GM18951 (cell line): ENCODE measurements around the gene IL18R1.
A peak's percentile ranks its signal among the peaks of the same experiment; 100 is the strongest.
"Not testable (repeated sequence)": the region's sequence is repeated elsewhere in the genome, so short reads cannot be mapped to it uniquely, and the experiment has no call there.

Source experiments
- POLR2A ChIP-seq: IDR thresholded peaks from 4 replicates; pipeline ENCODE4 v1.6.1; 2011; ENCODE audit warnings: mild to moderate bottlenecking; ENCODE audit not compliant: insufficient read length, insufficient read depth; ENCODE audit errors: extremely low read depth
- in situ Hi-C: fragments of 300-500 bp; cut with MboI; formaldehyde crosslinking; loops from one replicate; pipeline ENCODE4 v1.12.0; 2022; ENCODE audit warnings: low sequenced_read_pairs, mixed read lengths, inconsistent platforms; ENCODE audit not compliant: unreplicated experiment

Gene IL18R1

GRCh38 chr2:102355526-102356380 lies at the start of gene IL18R1:
Gene IL18R1, plus strand, starts transcription at chr2:102355796. Its CDS starts 6,865 bp downstream, at chr2:102362661.
- TF ChIP-seq POLR2A, result peak; percentile 43
- in situ Hi-C loops, result no loop called here

GRCh38 chr2:102306125-102306524 lies 49.5 kb upstream of the IL18R1 start:
- in situ Hi-C loops, result no loop called here
- no peak for TF ChIP-seq POLR2A

GRCh38 chr2:102310964-102311640 lies 44.5 kb upstream of the IL18R1 start, which contains the start of gene IL1RL1:
Gene IL1RL1, plus strand, starts transcription at chr2:102311563. Its CDS starts 26,702 bp downstream, at chr2:102338265.
- in situ Hi-C loops, result no loop called here
- TF ChIP-seq POLR2A, result no peak

- in situ Hi-C loops, result no loop called here
- TF ChIP-seq POLR2A, result no peak
These were observed 42.6 kb upstream of the IL18R1 start for GRCh38 chr2:102313025-102313424.

- no peak for TF ChIP-seq POLR2A
These were observed 42.1 kb upstream of the IL18R1 start for GRCh38 chr2:102313471-102313870.

GRCh38 chr2:102313950-102314349 lies 41.6 kb upstream of the IL18R1 start:
- no peak for TF ChIP-seq POLR2A
- in situ Hi-C loops, result no loop called here

More at GRCh38 chr2:102313471-102313870, 42.1 kb upstream of the IL18R1 start:
- in situ Hi-C loops, result no loop called here

GRCh38 chr2:102315921-102316320 lies 39.7 kb upstream of the IL18R1 start:
- in situ Hi-C loops, result no loop called here
- no peak for TF ChIP-seq POLR2A

- no peak for TF ChIP-seq POLR2A
- in situ Hi-C loops, result no loop called here
These were observed 37.9 kb upstream of the IL18R1 start for GRCh38 chr2:102317715-102318114.

GRCh38 chr2:102318437-102318836 lies 37.2 kb upstream of the IL18R1 start:
- in situ Hi-C loops, result no loop called here
- TF ChIP-seq POLR2A, result no peak

GRCh38 chr2:102321941-102322719 lies 33.5 kb upstream of the IL18R1 start:
- in situ Hi-C loops, result no loop called here

GRCh38 chr2:102324914-102325313 lies 30.7 kb upstream of the IL18R1 start:
- in situ Hi-C loops, result not testable (repeated sequence)

More at GRCh38 chr2:102321941-102322719, 33.5 kb upstream of the IL18R1 start:
- TF ChIP-seq POLR2A, result no peak

GRCh38 chr2:102331311-102331980 lies 24.1 kb upstream of the IL18R1 start:
- in situ Hi-C loops, result no loop called here
- no peak for TF ChIP-seq POLR2A

GRCh38 chr2:102334486-102334885 lies 21.1 kb upstream of the IL18R1 start:
- in situ Hi-C loops, result no loop called here
- TF ChIP-seq POLR2A, result no peak

- no peak for TF ChIP-seq POLR2A
- in situ Hi-C loops, result no loop called here
These were observed 19.7 kb upstream of the IL18R1 start for GRCh38 chr2:102335871-102336366.
